ENCODE results near the gene SHISA5. TPM values are rescaled to one million over a fixed set of nuclear protein-coding genes. Genes with fewer than 3 reads are reported as not detected.
"Not testable (repeated sequence)": the region's sequence is repeated elsewhere in the genome, so short reads cannot be mapped to it uniquely, and the experiment has no call there.

The SHISA5 gene
- total and polyA plus RNA-seq, 4 donors = 40.7 to 104 (median 75.8) TPM

GRCh38 chr3:48463703-48464102 lies 40.3 kb downstream of the SHISA5 start:
- H3K9ac ChIP-seq (ENCODE audit: low read depth in 1 of 2, low read length in 2 of 2) = no peak overlapping the region
- H3K4me1 ChIP-seq (ENCODE audit: control insufficient read depth in 4 of 4, insufficient read depth in 4 of 4, low read length in 3 of 4) = peaks cover 6 to 38% (median 26%) of the 10 kb centered on the region in 4 donors
- TF ChIP-seq HNF4A (conservative IDR thresholded peaks at IDR 0.05) (no peak), GABPA (IDR thresholded peaks at IDR 0.05 in 1 of 2, conservative IDR thresholded peaks at IDR 0.05 in 1 of 2) (no peak), EGR1 (IDR thresholded peaks at IDR 0.05; ENCODE audit: low read depth in 2 of 2) (no peak), FOXA2 (IDR thresholded peaks at IDR 0.05) (no peak), FOXA1 (IDR thresholded peaks at IDR 0.05) (no peak), REST (IDR thresholded peaks at IDR 0.05) (no peak)
- 90% methylated on average over 9 of the region's 9 CpGs for WGBS
- peaks cover 5 to 27% (median 25%) of the 10 kb centered on the region in 4 donors for H3K36me3 ChIP-seq (ENCODE audit: control insufficient read depth in 4 of 4, insufficient read depth in 3 of 4, low read depth in 1 of 4, low read length in 3 of 4)
- no peak overlapping the region for H3K27ac ChIP-seq (ENCODE audit: low read depth in 1 of 2, low read length in 2 of 2)
- H3K4me3 ChIP-seq (ENCODE audit: low read depth in 1 of 3, low read length in 3 of 3) = no peak overlapping the region
- no peaks in the 10 kb centered on the region for H3K9me3 ChIP-seq (ENCODE audit: control insufficient read depth in 4 of 4, low read length in 3 of 4)
- no peak for DNase-seq (ENCODE audit: low spot score)
- H3K27me3 ChIP-seq (ENCODE audit: control insufficient read depth in 4 of 4, insufficient read depth in 4 of 4, low read length in 3 of 4) = no peaks in the 10 kb centered on the region

GRCh38 chr3:48461767-48462166 lies 42.2 kb downstream of the SHISA5 start:
- WGBS = 83% methylated on average over 7 of the region's 7 CpGs
- Histone ChIP-seq H3K36me3 (ENCODE audit: control insufficient read depth in 4 of 4, insufficient read depth in 3 of 4, low read depth in 1 of 4, low read length in 3 of 4) (peaks cover 6 to 34% (median 31%) of the 10 kb centered on the region in 4 donors), H3K4me1 (ENCODE audit: control insufficient read depth in 4 of 4, insufficient read depth in 4 of 4, low read length in 3 of 4) (peaks cover 0 to 18% (median 7%) of the 10 kb centered on the region in 4 donors)
- H3K4me3 ChIP-seq (ENCODE audit: low read depth in 1 of 3, low read length in 3 of 3); H3K27me3 ChIP-seq (ENCODE audit: control insufficient read depth in 4 of 4, insufficient read depth in 4 of 4, low read length in 3 of 4); DNase-seq (ENCODE audit: low spot score); H3K27ac ChIP-seq (ENCODE audit: low read depth in 1 of 2, low read length in 2 of 2); H3K9me3 ChIP-seq (ENCODE audit: control insufficient read depth in 4 of 4, low read length in 3 of 4); H3K9ac ChIP-seq (ENCODE audit: low read depth in 1 of 2, low read length in 2 of 2): not testable (repeated sequence)

- WGBS = 96% methylated on average over 3 of the region's 3 CpGs
- peaks cover 9 to 38% (median 33%) of the 10 kb centered on the region in 4 donors for H3K36me3 ChIP-seq (ENCODE audit: control insufficient read depth in 4 of 4, insufficient read depth in 3 of 4, low read depth in 1 of 4, low read length in 3 of 4)
- H3K9me3 ChIP-seq (ENCODE audit: control insufficient read depth in 4 of 4, low read length in 3 of 4) = no peaks in the 10 kb centered on the region
- no peak overlapping the region for H3K27ac ChIP-seq (ENCODE audit: low read depth in 1 of 2, low read length in 2 of 2)
- H3K9ac ChIP-seq (ENCODE audit: low read depth in 1 of 2, low read length in 2 of 2) = no peak overlapping the region
- no peak overlapping the region for H3K4me3 ChIP-seq (ENCODE audit: low read depth in 1 of 3, low read length in 3 of 3)
- DNase-seq (ENCODE audit: low spot score) = no peak
- H3K4me1 ChIP-seq (ENCODE audit: control insufficient read depth in 4 of 4, insufficient read depth in 4 of 4, low read length in 3 of 4) = peaks cover 0 to 6% (median 1%) of the 10 kb centered on the region in 4 donors
- H3K27me3 ChIP-seq (ENCODE audit: control insufficient read depth in 4 of 4, insufficient read depth in 4 of 4, low read length in 3 of 4) = no peaks in the 10 kb centered on the region
- no peak for TF ChIP-seq EGR1 (IDR thresholded peaks at IDR 0.05; ENCODE audit: low read depth in 2 of 2)
- no peak for TF ChIP-seq HNF4A (conservative IDR thresholded peaks at IDR 0.05)
- TF ChIP-seq FOXA1 (IDR thresholded peaks at IDR 0.05) = no peak
- no peak for TF ChIP-seq YY1 (IDR thresholded peaks at IDR 0.05)
- TF ChIP-seq TAF1 (conservative IDR thresholded peaks at IDR 0.05) = no peak
- TF ChIP-seq NR2F2 (IDR thresholded peaks at IDR 0.05) = no peak
- TF ChIP-seq SP1 (IDR thresholded peaks at IDR 0.05) = no peak
- TF ChIP-seq ATF3 (IDR thresholded peaks at IDR 0.05) = no peak
- TF ChIP-seq ZBTB33 (IDR thresholded peaks at IDR 0.05) = no peak
- TF ChIP-seq RAD21 (IDR thresholded peaks at IDR 0.05) = no peak
- no peak for TF ChIP-seq JUND (IDR thresholded peaks at IDR 0.05)
- TF ChIP-seq RXRA (IDR thresholded peaks at IDR 0.05) = no peak
- no peak for TF ChIP-seq HNF4G (IDR thresholded peaks at IDR 0.05)
- TF ChIP-seq GABPA (IDR thresholded peaks at IDR 0.05 in 1 of 2, conservative IDR thresholded peaks at IDR 0.05 in 1 of 2) = no peak
- TF ChIP-seq CTCF (IDR thresholded peaks at IDR 0.05; ENCODE audit: low read depth, low read length, missing input control) = no peak
- TF ChIP-seq MAX (IDR thresholded peaks at IDR 0.05) = no peak
Observed at GRCh38 chr3:48460517-48460902, 43.5 kb downstream of the SHISA5 start.
